GM12878 (cell line): Measurements from ENCODE around the gene TAS2R42. TPM values are rescaled to one million over a fixed set of nuclear protein-coding genes. Genes with fewer than 3 reads are reported as not detected.

ENCODE experiments used
- ATF3 ChIP-seq: IDR thresholded peaks from 2 replicates; pipeline ENCODE4 v1.6.1; 2011; ENCODE audit warnings: low read depth, mild to moderate bottlenecking, low read length, moderate library complexity, borderline replicate concordance; ENCODE audit errors: extremely low read depth
- ATF7 ChIP-seq: fragments of 450-650 bp; IDR thresholded peaks from 2 replicates; pipeline ENCODE4 v1.6.1; 2016; ENCODE audit warnings: low read depth, mild to moderate bottlenecking
- CBFB ChIP-seq: IDR thresholded peaks from 2 replicates; pipeline ENCODE4 v1.6.1; 2016; ENCODE audit warnings: antibody characterized with exemption, low read depth
- CBX5 ChIP-seq: sonication (generic); IDR thresholded peaks from 2 replicates; pipeline ENCODE4 v1.6.1; 2016; ENCODE audit warnings: low read depth, moderate library complexity, mild to moderate bottlenecking, inconsistent platforms
- CEBPB ChIP-seq, 2 experiments: fragments of 150-350 bp in 1 of 2; IDR thresholded peaks; 2 replicates each; pipeline ENCODE4 v1.6.1; 2012 to 2014; ENCODE audit warnings: low read depth in 2 of 2, low read length in 2 of 2, borderline replicate concordance in 1 of 2, inconsistent platforms in 1 of 2
- CHD2 ChIP-seq: IDR thresholded peaks from 2 replicates; pipeline ENCODE4 v1.6.1; 2011; ENCODE audit warnings: low read depth, low read length, improper control_type of control experiment, borderline replicate concordance
- EZH2 ChIP-seq: IDR thresholded peaks from 2 replicates; pipeline ENCODE4 v1.6.1; 2012; ENCODE audit warnings: low read depth, mild to moderate bottlenecking, control low read depth, inconsistent platforms, low read length, borderline replicate concordance; ENCODE audit not compliant: control insufficient read depth
- HDGF ChIP-seq: fragments of 450-650 bp; IDR thresholded peaks from 2 replicates; pipeline ENCODE4 v1.6.1; 2016; ENCODE audit warnings: antibody characterized with exemption
- JUNB ChIP-seq: IDR thresholded peaks from 2 replicates; pipeline ENCODE4 v1.6.1; 2016; ENCODE audit warnings: antibody characterized with exemption, mild to moderate bottlenecking
- JUND ChIP-seq: IDR thresholded peaks from 2 replicates; pipeline ENCODE4 v1.6.1; 2012; ENCODE audit warnings: low read depth, mild to moderate bottlenecking, low read length, improper control_type of control experiment, moderate library complexity
- KAT2A ChIP-seq: conservative IDR thresholded peaks from 2 replicates; pipeline ENCODE4 v1.6.1; 2011; ENCODE audit warnings: low read depth, low read length; ENCODE audit not compliant: control insufficient read depth
- LARP7 ChIP-seq: fragments of 450-650 bp; IDR thresholded peaks from 2 replicates; pipeline ENCODE4 v1.6.1; 2017; ENCODE audit warnings: mild to moderate bottlenecking
- NFYA ChIP-seq: IDR thresholded peaks from 2 replicates; pipeline ENCODE4 v1.6.1; 2011; ENCODE audit warnings: low read depth, mild to moderate bottlenecking, low read length, improper control_type of control experiment, borderline replicate concordance
- PAX8 ChIP-seq: fragments of 450-650 bp; IDR thresholded peaks from 2 replicates; pipeline ENCODE4 v1.6.1; 2017; ENCODE audit warnings: mild to moderate bottlenecking, moderate library complexity
- PML ChIP-seq: IDR thresholded peaks from 2 replicates; pipeline ENCODE4 v1.6.1; 2012; ENCODE audit warnings: low read length, inconsistent platforms
- POLR2AphosphoS2 ChIP-seq: IDR thresholded peaks from 2 replicates; pipeline ENCODE4 v1.6.1; 2011; ENCODE audit warnings: low read depth, mild to moderate bottlenecking, low read length, improper control_type of control experiment, moderate library complexity
- RAD21 ChIP-seq: IDR thresholded peaks from 2 replicates; pipeline ENCODE4 v1.6.1; 2011; ENCODE audit warnings: mild to moderate bottlenecking, low read depth, low read length, moderate library complexity; ENCODE audit not compliant: insufficient read depth
- RCOR1 ChIP-seq: conservative IDR thresholded peaks from 2 replicates; pipeline ENCODE4 v1.6.1; 2012; ENCODE audit warnings: low read depth, low read length, improper control_type of control experiment
- SMAD1 ChIP-seq: fragments of 450-650 bp; IDR thresholded peaks from 2 replicates; pipeline ENCODE4 v1.6.1; 2018; ENCODE audit warnings: mild to moderate bottlenecking, low read depth; ENCODE audit not compliant: partially characterized antibody
- YBX1 ChIP-seq: fragments of 450-650 bp; IDR thresholded peaks from 2 replicates; pipeline ENCODE4 v1.6.1; 2016; ENCODE audit warnings: antibody characterized with exemption
- YY1 ChIP-seq: IDR thresholded peaks from 2 replicates; pipeline ENCODE4 v1.6.1; 2011; ENCODE audit warnings: low read depth, mild to moderate bottlenecking, low read length
- ZNF217 ChIP-seq: fragments of 450-650 bp; IDR thresholded peaks from 2 replicates; pipeline ENCODE4 v1.6.1; 2017; ENCODE audit warnings: antibody characterized with exemption, mild to moderate bottlenecking
- polyA plus RNA-seq, 11 experiments: library from polyadenylated mRNA; depleted of rRNA in 4 of 11; unstranded in 6 of 11; stranded (reverse) in 5 of 11; fragments of >200 nt; fragmentation: Nextera tagmentation in 4 of 11; fragmentation: Illumina TruSeq in 1 of 11; extraction: Ambion mirVana in 4 of 11; extraction: Trizol in 1 of 11; gene quantifications; 1 replicate in 1 of 11; 2 replicates in 10 of 11; pipeline versions ENCODE4 v1.2.1 to v1.2.3, GENCODE V29; 2011 to 2016; ENCODE audit warnings: inconsistent platforms in 2 of 11, missing spikeins in 2 of 11, low read depth in 1 of 11
- total RNA-seq, 4 experiments: library from RNA; depleted of rRNA in 3 of 4; stranded (reverse); fragments of >200 nt in 3 of 4; fragmentation: Illumina TruSeq in 1 of 4; extraction: Trizol in 1 of 4; gene quantifications; 2 replicates each; pipeline versions ENCODE4 v1.2.1 to v1.2.3, GENCODE V29; 2013 to 2021
- TF ChIP-seq, protein P1 (sequence below): fragments of 150-350 bp; IDR thresholded peaks from 2 replicates; pipeline ENCODE4 v1.6.1; 2016; ENCODE audit warnings: low read depth, low read length
- TF ChIP-seq, protein P2 (sequence below): fragments of 450-650 bp; IDR thresholded peaks from 2 replicates; pipeline ENCODE4 v1.6.1; 2016; ENCODE audit warnings: mild to moderate bottlenecking, moderate library complexity, borderline replicate concordance

The TAS2R42 gene
- total and polyA plus RNA-seq, 10 of the 15 experiments (the other 5 are each of a cell fraction or from before 2014, with no cell fraction given): not detected

- no peak for TF ChIP-seq ATF3
- TF ChIP-seq JUNB: no peak
- no peak for TF ChIP-seq ZNF217
- TF ChIP-seq POLR2AphosphoS2: peak; percentile 86
- TF ChIP-seq KAT2A: no peak
- TF ChIP-seq NFYA: no peak
- peak; percentile 96 for TF ChIP-seq LARP7
- TF ChIP-seq PAX8: no peak
- peak; percentile 98 for TF ChIP-seq YY1
- TF ChIP-seq CBX5: peak; percentile 83
- TF ChIP-seq CEBPB (IDR thresholded peaks at IDR 0.05; ENCODE audit: borderline replicate concordance in 1 of 2, low read depth in 2 of 2, low read length in 2 of 2): 0 out of 4 replicates have a peak, but pooled peaks of 1 of the 2 experiments have one; percentile 1
- TF ChIP-seq SMAD1: no peak
- no peak for TF ChIP-seq YBX1
- TF ChIP-seq CBFB: peak; percentile 98
- TF ChIP-seq, protein P1, sequence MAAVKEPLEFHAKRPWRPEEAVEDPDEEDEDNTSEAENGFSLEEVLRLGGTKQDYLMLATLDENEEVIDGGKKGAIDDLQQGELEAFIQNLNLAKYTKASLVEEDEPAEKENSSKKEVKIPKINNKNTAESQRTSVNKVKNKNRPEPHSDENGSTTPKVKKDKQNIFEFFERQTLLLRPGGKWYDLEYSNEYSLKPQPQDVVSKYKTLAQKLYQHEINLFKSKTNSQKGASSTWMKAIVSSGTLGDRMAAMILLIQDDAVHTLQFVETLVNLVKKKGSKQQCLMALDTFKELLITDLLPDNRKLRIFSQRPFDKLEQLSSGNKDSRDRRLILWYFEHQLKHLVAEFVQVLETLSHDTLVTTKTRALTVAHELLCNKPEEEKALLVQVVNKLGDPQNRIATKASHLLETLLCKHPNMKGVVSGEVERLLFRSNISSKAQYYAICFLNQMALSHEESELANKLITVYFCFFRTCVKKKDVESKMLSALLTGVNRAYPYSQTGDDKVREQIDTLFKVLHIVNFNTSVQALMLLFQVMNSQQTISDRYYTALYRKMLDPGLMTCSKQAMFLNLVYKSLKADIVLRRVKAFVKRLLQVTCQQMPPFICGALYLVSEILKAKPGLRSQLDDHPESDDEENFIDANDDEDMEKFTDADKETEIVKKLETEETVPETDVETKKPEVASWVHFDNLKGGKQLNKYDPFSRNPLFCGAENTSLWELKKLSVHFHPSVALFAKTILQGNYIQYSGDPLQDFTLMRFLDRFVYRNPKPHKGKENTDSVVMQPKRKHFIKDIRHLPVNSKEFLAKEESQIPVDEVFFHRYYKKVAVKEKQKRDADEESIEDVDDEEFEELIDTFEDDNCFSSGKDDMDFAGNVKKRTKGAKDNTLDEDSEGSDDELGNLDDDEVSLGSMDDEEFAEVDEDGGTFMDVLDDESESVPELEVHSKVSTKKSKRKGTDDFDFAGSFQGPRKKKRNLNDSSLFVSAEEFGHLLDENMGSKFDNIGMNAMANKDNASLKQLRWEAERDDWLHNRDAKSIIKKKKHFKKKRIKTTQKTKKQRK: no peak
- TF ChIP-seq PML: peak; percentile 97
- no peak for TF ChIP-seq HDGF
- TF ChIP-seq RAD21: 0 out of 2 replicates have a peak, but pooled peaks have one; percentile 11
- peak; percentile 100 for TF ChIP-seq CHD2
- no peak for TF ChIP-seq EZH2
- no peak; the same call in 1 of the 2 replicates for TF ChIP-seq ATF7
- peak; percentile 98 for TF ChIP-seq RCOR1
- TF ChIP-seq JUND: 0 out of 2 replicates have a peak, but pooled peaks have one; percentile 4
- TF ChIP-seq, protein P2, sequence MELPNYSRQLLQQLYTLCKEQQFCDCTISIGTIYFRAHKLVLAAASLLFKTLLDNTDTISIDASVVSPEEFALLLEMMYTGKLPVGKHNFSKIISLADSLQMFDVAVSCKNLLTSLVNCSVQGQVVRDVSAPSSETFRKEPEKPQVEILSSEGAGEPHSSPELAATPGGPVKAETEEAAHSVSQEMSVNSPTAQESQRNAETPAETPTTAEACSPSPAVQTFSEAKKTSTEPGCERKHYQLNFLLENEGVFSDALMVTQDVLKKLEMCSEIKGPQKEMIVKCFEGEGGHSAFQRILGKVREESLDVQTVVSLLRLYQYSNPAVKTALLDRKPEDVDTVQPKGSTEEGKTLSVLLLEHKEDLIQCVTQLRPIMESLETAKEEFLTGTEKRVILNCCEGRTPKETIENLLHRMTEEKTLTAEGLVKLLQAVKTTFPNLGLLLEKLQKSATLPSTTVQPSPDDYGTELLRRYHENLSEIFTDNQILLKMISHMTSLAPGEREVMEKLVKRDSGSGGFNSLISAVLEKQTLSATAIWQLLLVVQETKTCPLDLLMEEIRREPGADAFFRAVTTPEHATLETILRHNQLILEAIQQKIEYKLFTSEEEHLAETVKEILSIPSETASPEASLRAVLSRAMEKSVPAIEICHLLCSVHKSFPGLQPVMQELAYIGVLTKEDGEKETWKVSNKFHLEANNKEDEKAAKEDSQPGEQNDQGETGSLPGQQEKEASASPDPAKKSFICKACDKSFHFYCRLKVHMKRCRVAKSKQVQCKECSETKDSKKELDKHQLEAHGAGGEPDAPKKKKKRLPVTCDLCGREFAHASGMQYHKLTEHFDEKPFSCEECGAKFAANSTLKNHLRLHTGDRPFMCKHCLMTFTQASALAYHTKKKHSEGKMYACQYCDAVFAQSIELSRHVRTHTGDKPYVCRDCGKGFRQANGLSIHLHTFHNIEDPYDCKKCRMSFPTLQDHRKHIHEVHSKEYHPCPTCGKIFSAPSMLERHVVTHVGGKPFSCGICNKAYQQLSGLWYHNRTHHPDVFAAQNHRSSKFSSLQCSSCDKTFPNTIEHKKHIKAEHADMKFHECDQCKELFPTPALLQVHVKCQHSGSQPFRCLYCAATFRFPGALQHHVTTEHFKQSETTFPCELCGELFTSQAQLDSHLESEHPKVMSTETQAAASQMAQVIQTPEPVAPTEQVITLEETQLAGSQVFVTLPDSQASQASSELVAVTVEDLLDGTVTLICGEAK: peak; percentile 24; the same call in 1 of the 2 replicates
Observed at GRCh38 chr12:11171145-11171968, 15.4 kb downstream of the TAS2R42 start, which contains the start of gene SMIM10L1 (continued).
